HG03575 (cell line): ENCODE results near the gene SETD7.
"Not testable (repeated sequence)": the region's sequence is repeated elsewhere in the genome, so short reads cannot be mapped to it uniquely, and the experiment has no call there.

Source experiments
- ATAC-seq: cut with Tn5 transposase; IDR thresholded peaks from one replicate; pipeline ENCODE4 v1.9.1; 2021; ENCODE audit not compliant: unreplicated experiment, insufficient number of reproducible peaks, low FRiP score; ENCODE audit errors: extremely low read depth

SETD7 gene

DNA sequence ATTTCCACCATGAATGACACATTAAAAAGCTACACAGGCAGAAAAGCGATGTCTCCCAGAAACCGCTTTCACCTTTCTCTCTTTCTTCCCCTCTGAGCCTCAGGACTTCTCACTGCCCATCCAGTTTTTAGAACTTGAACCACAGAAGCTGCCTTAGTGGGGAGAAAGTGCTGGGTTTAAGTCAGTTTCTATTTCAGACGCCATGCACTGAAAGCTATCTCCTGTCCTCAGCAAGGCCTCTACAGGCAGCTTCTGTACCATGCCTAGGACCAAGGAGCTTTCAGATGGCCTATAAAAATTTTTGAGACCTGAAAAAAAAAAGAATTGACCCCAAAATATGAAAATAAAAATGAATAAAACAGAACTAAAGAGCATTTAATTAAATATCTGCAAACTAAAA is 67.6 kb downstream of the SETD7 start:
- no peak for ATAC-seq

DNA sequence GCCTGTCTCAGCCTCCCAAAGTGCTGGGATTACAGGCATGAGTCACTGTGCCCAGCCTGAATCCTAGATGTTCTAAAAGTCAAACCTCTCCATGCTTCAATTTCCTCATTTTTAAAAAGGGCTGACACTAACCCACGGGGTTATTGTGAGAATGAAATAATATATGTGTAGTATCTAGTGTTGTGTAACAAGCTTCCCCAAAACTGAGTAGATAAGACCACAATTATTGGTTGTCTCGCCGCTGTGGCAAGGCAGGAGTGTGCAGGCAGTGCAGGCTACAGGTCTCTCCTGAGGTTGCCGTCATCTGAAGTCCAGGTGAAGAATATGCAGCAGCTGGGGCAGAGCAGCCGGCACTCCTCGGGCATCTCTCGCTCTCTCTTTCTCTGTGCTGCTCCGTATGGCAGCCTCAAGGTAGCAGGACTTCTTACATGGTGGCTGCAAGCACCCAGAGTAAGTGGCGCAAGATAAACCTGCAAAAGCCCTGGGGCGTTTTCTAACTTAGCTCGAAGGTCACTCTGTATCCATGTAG is 71.2 kb downstream of the SETD7 start:
- ATAC-seq, result no peak

DNA sequence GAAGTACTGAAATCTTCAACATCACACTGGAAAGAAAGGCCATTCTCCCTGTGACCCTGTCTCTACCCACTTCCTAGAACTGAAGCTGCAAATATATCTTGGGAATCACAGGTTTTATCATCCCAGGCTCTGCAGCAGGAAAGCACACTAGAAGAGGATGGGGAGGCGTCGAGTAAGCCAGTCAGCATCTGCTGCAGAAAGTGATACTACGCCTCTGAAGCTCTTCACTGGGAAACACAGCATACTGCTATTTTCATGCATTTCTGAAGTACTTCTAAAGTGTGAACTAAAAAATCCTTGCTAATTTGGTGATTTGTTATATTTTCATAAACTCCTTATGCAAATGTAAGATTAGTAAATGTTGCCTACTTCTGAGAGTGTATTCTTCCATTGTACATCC is 73.0 kb downstream of the SETD7 start:
- no peak for ATAC-seq

DNA sequence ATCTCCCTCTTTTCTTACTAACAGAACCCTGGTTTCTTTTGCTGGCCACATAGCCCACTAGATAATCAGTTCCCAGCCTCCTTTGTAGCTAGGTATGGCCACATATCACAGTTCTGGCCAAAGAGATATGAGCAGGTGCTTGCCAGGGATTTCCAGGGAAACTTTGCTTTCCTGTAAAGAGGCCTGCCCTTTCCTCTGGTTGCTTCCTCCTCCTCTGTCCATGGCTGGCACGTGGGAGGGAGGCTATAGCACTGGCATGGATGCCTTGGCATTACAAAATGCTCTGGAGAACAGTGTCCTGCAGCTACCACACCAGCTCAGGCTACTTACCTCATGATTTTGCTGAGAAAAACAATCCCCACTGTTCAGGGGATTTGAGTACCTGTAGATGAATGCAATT is 74.6 kb downstream of the SETD7 start:
- no peak for ATAC-seq

DNA sequence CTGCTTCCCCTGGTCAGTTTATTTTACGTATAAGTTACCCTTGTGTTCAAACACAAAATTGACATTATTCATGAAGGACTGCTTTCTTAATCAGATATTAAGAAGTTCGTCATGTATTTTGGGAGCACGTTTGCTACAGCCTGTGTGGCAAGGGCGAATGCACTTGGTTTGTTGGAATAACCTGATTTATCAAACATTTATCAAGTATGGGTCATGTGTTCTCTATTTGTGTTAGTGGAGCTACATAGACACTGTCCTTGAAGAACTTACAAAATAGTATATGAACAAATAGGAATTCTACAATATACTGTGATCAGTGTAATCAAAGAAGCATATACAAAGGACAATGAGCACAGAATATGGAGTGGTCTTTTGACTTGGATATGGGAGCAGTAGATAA is 79.7 kb downstream of the SETD7 start:
- ATAC-seq, result no peak

DNA sequence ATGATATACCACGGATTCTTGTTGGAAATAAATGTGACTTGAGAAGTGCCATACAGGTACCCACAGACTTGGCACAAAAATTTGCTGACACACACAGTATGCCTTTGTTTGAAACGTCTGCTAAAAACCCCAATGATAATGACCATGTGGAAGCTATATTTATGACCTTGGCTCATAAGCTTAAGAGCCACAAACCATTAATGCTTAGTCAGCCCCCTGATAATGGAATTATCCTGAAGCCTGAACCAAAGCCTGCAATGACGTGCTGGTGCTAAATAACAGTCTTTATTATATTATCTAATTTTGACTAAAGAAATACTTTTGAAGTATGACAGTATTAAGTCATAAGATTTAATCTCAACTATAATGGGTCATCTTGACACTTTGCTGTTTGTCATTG is 83.2 kb downstream of the SETD7 start:
- ATAC-seq, result no peak

DNA sequence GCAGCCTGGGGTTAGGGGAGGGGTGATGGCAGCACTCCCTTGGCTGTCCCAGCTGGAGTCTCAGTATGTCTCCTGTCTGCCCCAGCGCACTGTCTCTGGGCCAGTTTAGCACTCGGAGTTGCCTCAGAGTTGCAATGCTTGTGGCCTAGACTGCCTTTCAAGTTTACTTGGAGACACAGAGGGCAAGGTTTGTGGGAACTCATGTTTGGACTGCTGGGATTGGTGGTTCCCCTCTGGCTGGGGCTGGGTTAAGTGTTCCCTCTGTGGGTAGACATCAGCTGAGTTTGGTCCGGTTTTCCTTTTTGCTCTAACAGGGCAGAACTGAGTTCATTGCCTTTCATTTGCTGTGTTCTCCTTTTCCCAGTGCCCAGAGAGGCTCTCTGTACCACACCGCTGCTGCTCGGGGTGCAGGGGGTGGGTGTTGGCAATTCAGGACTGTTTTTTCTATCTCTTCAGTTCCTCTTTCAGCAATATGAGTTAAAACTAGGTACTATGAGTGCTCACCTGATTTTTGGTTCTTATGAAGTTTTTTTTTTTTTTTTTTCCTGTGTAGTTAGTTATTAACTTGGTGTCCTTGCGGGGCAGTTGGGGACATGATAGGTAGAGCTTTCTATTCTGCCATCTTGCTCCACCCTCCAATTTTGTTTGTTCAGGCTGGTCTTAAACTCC is 84.9 kb downstream of the SETD7 start:
- no peak for ATAC-seq

DNA sequence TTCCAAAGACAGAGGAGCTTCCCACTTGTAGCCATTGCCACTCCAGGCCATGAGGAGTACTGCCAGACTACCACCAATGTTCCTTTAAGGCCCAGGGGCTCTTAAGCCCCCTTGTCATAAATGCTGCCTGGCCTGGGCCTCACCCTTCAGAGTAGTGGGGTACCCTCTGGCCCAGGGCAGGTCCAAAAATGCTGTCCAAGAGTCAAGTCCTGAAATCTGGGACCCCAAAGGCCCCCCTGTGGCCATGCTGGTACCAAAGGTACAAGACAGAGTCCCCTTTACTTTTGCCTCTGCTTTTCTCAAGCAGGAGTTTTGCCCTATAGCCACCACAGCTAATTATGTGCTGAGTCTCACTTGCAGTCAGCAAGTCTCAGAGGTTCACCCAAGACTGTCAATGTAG is 85.7 kb downstream of the SETD7 start:
- ATAC-seq, result no peak

DNA sequence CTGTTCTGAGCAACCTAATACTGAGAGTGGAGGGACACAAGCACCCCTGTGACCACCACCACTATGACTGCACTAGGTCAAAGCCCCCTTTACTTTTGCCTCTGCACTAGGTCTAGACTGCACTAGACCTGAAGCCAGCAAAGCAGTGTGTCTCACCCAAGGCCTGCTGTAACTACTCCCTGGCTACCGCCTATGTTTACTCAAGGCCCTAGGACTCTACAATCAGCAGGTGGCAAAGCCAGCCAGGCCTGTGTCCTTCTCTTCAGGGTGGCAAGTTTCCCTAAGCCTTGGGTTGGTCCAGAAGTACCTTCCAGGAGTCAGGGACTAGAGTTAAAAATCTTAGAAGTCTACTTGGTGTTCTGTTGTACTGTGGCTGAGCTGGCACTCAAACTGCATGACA is 86.2 kb downstream of the SETD7 start:
- ATAC-seq, result no peak

DNA sequence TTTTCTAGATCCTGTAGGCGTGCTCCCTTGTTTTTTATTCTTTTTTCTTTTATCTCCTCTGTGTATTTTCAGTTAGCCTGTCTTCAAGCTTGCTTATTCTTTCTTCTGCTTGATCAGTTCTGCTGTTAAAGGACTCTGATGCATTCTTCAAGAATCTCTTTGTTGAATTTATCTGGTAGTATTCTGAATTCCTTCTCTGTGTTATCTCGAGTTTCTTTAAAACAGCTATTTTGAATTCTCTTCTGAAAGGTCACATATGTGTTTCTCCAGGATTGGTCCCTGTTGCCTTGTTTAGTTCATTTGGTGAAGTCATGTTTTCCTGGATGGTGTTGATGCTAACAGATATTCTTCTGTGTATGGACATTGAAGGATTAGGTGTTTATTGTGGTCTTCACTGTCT is 86.8 kb downstream of the SETD7 start:
- no peak for ATAC-seq

DNA sequence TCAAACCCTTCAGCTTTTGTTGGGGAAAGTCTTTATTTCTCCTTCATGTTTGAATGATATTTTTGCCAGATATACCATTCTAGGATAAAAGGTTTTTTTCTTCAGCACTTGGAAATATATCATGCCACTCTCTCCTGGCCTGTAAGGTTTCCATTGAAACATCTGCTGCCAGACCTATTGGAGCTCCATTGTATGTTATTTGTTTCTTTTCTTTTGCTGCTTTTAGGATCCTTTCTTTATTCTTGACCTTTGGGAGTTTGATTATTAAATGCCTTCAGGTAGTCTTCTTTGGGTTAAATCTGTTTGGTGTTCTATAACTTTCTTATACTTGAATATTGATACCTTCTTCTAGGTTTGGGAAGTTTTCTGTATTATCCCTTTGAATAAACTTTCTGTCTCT is 87.3 kb downstream of the SETD7 start:
- ATAC-seq, result not testable (repeated sequence)

DNA sequence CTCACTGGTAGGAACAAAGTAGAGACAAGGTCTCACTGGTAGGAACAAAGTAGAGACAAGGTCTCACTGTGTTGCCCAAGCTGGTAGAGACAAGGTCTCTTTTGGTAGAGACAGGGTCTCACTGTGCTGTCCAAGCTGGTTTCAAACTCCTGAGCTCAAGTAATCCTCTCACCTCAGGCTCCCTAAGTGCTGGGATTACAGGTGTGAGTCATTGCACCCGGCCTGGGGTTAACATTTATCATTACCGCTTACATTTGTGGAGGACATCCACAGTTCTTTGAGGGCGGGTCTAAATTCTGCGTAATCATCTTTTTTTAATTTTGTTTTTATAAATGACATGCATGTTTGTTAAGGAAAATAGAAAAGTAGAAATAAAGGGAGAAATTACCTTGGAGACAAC is 90.1 kb downstream of the SETD7 start:
- ATAC-seq, result no peak

DNA sequence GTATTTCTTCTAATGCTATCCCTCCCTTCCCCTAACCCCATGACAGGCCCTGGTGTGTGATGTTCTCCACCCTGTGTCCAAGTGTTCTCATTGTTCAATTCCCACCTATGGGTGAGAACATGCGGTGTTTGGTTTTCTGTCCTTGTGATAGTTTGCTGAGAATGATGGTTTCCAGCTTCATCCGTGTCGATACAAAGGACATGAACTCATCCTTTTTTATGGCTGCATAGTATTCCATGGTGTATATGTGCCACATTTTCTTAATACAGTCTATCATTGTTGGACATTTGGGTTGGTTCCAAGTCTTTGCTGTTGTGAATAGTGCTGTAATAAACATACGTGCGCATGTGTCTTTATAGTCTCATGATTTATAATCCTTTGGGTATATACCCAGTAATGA is 91.5 kb downstream of the SETD7 start:
- ATAC-seq, result not testable (repeated sequence)

DNA sequence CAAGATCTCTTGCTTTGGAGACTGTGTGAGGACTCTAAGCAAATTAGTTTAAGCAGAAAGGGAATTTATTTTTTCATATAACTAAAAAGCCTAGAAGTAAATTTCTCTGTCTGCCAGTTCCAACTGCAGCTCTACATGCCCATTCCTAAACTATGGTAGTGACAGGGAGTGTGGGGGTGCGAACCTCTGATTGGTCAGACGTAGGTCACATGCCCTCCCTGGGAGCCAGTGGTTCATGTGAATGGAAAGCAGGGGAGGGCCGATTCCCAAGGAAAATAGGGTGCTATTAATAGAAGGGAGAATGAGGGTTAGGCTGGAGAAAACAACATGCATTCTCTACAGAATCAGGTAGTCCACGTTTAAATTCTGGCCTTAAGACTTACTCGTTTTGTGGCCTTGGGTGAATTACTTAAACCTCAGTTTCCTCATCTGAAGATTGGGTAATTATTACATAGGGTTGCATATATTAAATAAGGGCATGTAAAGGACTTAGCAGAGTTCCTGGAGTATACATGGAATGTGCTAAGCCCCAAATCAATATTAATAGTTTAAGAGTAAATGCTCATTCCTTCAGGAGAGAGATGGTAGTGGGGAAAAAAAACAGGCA is 94.9 kb downstream of the SETD7 start:
- ATAC-seq, result no peak

DNA sequence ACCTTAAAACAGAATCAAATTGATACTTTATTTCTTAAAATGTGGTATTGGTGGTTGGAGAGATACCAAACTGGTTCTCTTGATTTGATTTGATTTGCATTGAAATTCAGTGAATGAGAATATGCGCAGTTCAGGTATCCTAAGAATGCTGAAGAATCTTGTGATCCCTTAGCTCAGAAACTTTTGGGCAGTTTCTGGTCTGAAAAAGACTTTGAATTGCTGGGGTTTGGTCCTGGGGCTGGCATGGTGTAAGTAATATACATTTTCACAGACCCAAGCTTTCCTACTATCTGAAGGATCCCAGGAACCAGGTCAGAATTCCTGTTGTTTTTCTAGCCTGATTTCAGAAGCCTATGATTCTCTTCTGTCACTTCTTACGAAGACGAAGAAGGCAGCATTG is 95.5 kb downstream of the SETD7 start:
- no peak for ATAC-seq

DNA sequence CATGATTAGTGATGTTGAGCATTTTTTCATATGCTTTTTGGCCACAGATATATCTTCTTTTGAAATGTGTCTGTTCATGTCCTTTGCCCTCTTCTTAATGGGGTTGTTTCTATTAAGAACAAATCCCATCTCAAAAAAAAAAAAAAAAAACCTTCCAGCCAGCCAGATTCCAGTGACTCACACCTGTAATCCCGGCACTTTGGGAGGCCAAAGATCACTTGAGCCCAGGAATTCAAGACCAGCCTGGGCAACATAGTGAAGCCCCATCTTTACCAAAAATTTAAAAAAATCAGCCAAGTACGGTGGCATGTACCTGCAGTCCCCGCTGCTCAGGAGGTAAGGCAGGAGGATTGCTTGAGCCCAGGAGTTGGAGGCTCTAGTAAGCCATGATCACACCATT is 97.0 kb downstream of the SETD7 start:
- no peak for ATAC-seq

DNA sequence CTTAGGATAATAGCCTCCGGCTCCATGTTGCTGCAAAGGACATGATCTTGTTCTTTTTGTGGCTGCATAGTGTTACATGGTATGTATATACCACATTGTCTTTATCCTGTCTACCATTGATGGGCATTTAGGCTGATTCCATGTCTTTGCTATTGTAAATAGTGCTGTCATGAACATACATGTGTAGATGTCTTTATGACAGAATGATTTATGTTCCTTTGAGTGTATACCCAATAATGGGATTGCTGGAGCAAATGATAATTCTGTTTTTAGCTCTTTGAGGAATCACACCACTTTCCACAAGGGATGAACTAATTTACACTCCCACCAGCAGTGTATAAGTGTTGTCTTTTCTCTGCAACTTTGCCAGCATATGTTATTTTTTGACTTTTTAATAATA is 97.5 kb downstream of the SETD7 start:
- ATAC-seq, result no peak

DNA sequence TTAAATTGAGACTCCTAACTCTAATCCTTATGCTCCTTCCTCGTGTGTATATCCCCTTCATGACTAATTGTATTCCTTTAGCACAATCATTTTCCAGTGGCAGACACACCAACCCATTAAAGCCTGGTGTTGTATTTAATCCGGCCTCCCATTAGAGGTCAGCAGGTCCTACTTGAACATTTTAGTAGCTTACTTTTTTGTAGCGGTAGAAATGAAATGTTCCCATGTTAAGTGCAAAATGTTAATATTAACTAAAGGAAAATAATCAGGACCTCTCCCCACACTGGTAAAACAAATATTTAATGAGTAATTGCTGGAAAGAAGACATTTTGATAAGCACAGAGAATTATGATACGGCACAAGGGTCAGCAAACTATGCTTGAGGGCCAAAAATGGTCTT is 98.7 kb downstream of the SETD7 start:
- ATAC-seq, result no peak

DNA sequence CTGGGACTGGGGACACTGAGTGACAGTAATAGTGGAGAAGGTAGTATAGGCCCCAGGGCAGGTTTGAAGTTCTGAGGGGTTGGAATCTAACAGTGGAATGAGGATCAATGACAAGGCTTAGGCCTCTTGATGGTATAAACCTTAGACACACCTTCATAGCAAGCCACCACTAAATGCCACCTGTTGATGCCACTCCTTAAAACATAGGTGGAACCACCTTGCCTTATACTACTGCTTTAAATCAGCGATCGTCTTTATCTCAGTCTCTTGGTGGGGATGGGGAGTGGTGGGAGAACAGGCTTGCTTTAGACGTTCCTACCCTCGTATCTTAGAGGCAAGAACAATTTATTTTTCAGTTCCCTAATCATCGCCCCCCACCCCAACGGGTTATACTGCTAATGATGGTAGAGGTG is 100.9 kb downstream of the SETD7 start:
- no peak for ATAC-seq

DNA sequence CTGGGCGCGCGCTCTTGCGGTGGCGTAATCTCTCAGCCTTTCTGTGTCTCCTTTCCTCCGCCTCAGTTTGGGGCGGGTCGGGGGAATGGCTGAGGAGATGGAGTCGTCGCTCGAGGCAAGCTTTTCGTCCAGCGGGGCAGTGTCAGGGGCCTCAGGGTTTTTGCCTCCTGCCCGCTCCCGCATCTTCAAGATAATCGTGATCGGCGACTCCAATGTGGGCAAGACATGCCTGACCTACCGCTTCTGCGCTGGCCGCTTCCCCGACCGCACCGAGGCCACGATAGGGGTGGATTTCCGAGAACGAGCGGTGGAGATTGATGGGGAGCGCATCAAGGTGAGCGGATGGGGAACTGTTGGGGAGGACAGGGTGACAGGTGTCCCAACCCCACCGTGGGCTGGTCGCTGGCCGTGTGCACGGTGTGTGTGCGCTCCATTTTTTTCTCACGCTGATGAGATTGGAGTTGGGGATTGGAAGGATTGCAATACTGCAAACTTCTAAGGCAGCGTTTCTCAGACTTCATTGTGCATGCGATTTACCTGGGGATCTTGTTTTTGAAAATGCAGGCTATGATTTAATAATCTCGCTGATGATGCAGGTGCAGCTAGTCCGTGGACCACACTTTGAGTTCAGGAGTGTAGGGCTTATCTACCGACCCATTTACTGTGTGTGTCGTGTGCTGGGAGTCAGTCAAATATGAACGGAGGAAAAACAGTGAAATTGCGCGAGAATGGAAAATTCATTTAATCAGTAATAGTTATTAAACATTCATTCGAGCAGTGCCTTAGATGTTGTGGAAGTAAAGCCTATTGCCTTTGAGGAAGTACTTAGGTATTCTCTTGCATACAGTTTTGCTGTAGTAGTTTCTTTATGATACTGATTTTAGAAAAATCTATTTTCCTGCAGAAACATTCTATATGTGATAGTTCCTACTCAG is 101.6 kb downstream of the SETD7 start, which contains the start of gene RAB33B:
Gene RAB33B (plus strand): TSS at position 11 of the 935 bp plus-strand sequence. CDS start 75 bp downstream, at position 86.
- no peak for ATAC-seq
